Lower leg skin (tissue), 4 donors: ENCODE measurements around the gene REC8. TPM values are rescaled to one million over a fixed set of nuclear protein-coding genes. Genes with fewer than 3 reads are reported as not detected.

ENCODE experiments used
- DNase-seq, 2 donors: peaks; one replicate each; pipeline ENCODE4 v3.0.0-alpha.2; 2019; ENCODE audit warnings: low spot score in 2 of 2
- H3K4me3 ChIP-seq: fragments of 200-600 bp; sonication (generic); 2 replicates; pipeline ENCODE4 v1.5.1; 2017; ENCODE audit warnings: mild to moderate bottlenecking, low read depth; ENCODE audit not compliant: poor library complexity, severe bottlenecking
- POLR2A ChIP-seq, 2 donors: fragments of 450-650 bp; IDR thresholded peaks; one replicate each; pipeline ENCODE4 v1.6.1; 2016 to 2017; ENCODE audit warnings: antibody characterized with exemption in 2 of 2, mild to moderate bottlenecking in 1 of 2, moderate library complexity in 1 of 2
- WGBS, 2 donors: methylation state at CpG; one replicate each; pipeline ENCODE4 v1.1.5; 2018; 5-methylcytosine and 5-hydroxymethylcytosine counted together
- intact Hi-C: fragments of 100-400 bp; cut with DNase I; formaldehyde crosslinking; loops from one replicate; pipeline ENCODE4 v1.15.0; 2023; ENCODE audit warnings: low total_unique reads
- total RNA-seq, 4 donors: library from RNA; depleted of rRNA; stranded (reverse); fragments of >200 nt; gene quantifications; one replicate each; pipeline ENCODE4 v1.1.0, GENCODE V29; 2016
- TF ChIP-seq, protein P1 (sequence below), 3 donors: fragments of 450-650 bp; IDR thresholded peaks; one replicate each; pipeline ENCODE4 v1.5.1; 2016; ENCODE audit warnings: antibody characterized with exemption in 3 of 3, mild to moderate bottlenecking in 3 of 3, moderate library complexity in 2 of 3

Gene REC8
- total RNA-seq, 4 donors from 2014 or later = 1.2 to 7.1 (median 2.4) TPM

DNA sequence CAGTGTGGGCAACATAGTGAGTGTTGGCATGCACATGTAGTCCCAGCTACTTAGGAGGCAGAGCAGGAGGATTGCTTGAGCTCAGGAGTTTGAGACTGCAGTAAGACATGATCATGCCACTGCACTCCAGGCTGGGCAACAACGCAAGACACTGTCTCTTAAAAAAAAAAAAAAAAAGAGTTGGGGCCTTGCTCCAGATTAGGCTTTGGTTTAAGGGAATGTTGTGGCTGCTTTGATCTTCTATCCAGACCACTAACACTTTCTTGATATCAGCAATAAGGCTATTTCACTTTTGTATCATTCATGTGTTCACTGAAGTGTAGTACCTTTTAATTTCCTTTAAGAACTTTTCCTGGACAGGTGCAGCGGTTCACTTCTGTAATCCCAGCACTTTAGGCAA is 44.2 kb upstream of the REC8 start:
- intact Hi-C loops = no loop called here
- no peak overlapping the region for H3K4me3 ChIP-seq
- 84 to 91% methylated on average over 2 of the region's 2 CpGs for WGBS, 2 donors
- DNase-seq = no peak
- no peak for TF ChIP-seq POLR2A (IDR thresholded peaks at IDR 0.05)
- TF ChIP-seq, protein P1, sequence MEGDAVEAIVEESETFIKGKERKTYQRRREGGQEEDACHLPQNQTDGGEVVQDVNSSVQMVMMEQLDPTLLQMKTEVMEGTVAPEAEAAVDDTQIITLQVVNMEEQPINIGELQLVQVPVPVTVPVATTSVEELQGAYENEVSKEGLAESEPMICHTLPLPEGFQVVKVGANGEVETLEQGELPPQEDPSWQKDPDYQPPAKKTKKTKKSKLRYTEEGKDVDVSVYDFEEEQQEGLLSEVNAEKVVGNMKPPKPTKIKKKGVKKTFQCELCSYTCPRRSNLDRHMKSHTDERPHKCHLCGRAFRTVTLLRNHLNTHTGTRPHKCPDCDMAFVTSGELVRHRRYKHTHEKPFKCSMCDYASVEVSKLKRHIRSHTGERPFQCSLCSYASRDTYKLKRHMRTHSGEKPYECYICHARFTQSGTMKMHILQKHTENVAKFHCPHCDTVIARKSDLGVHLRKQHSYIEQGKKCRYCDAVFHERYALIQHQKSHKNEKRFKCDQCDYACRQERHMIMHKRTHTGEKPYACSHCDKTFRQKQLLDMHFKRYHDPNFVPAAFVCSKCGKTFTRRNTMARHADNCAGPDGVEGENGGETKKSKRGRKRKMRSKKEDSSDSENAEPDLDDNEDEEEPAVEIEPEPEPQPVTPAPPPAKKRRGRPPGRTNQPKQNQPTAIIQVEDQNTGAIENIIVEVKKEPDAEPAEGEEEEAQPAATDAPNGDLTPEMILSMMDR (IDR thresholded peaks at IDR 0.05) = no peak

DNA sequence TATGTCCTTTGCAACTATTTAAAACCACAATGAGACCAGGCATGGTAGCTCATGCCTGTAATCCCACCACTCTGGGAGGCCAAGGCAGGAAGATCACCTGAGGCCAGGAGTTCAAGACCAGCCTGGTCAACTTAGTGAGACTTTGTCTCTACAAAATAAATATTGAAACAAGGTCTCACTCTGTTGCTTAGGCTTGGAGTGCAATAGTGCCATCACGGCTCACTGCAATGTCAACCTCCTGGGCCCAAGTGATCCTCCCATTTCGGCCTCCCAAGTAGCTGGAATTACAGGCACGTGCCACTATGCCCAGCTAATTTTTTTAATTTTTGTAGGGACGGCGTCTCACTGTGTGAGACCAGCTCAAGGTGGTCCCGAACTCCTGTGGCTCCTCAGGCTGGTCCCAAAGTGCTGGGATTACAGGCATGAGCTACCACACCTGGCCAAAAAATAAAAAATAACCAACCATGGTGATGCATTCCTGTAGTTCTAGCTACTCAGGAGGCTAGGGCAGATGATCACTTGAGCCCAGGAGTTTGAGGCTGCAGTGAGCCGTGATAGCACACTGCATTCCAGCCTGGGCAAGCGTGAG is 42.4 kb upstream of the REC8 start:
- H3K4me3 ChIP-seq = no peak overlapping the region
- WGBS, 2 donors = 92 to 96% methylated on average over 8 of the region's 8 CpGs
- TF ChIP-seq POLR2A (IDR thresholded peaks at IDR 0.05) = no peak
- TF ChIP-seq, protein P1 (IDR thresholded peaks at IDR 0.05) = no peak
- DNase-seq = no peak
- intact Hi-C loops = no loop called here

DNA sequence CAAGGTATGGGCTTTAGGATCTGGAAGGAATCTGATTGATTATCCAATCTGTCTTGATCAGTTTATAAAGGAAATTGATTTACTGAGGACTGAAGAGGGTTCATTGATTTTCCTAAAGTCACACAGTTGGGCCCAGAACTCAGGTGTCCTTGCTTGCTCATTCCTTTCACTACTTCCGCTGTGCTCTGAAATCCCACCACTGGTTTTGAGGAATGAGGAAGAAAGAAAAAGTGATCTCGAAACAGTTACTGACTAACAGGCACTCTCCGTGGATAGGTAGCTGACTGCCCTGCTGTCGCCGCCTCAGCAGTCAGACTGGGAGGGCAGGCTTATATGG is 41.5 kb upstream of the REC8 start, which contains the start of gene FITM1:
Gene FITM1, plus strand, starts transcription at position 280 of the 337 bp plus-strand sequence. CDS start 905 bp downstream, outside the sequence.
- intact Hi-C loops = no loop called here
- 83 to 93% methylated on average over 5 of the region's 5 CpGs for WGBS, 2 donors
- no peak for DNase-seq
- TF ChIP-seq, protein P1 (IDR thresholded peaks at IDR 0.05) = no peak
- no peak within 1 kb of the TSS for H3K4me3 ChIP-seq

DNA sequence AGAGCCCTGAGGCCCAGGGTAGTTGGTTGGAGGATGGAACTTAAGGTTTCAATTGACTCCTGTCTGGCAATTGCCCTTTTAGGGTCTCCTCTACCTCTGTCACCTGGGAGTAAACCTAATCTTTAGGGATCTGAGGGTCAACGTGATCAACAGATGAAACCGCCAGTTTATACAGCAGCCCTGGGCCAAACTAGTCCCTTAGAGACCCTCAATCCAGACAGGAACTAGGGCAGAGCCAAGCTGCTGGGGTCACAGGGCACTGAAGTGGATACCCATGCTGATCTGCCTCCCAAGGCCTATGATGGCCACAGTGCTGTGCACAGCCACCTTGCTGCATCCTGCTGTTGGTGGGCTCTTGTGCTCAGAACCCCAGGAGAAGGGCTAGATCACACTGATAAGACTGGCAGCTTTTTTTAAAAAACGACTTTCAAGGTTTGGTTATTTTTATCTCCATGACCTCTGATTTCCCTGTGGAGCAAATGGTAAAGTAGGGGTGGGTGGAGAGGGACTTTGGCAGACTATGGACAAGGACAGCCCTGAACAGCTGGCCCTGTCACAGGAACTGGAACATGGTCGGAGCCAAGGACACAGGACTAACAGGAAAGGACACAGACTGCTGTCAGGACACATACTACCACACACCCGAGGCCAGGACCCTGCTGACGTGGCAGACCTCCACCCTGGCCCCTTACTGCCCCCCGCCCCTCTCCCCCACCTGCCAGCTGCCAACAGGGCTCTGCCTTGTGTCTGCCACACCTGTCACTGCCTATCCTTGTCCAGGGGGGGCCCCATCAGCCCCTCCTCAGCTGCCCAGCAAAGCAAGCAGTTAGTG is 40.9 kb upstream of the REC8 start:
- TF ChIP-seq, protein P1 (IDR thresholded peaks at IDR 0.05) = no peak
- no peak for TF ChIP-seq POLR2A (IDR thresholded peaks at IDR 0.05)
- WGBS, 2 donors = 66 to 71% methylated on average over 6 to 7 of the region's 7 CpGs
- no peak for DNase-seq
- no peak overlapping the region for H3K4me3 ChIP-seq
- intact Hi-C loops = no loop called here

DNA sequence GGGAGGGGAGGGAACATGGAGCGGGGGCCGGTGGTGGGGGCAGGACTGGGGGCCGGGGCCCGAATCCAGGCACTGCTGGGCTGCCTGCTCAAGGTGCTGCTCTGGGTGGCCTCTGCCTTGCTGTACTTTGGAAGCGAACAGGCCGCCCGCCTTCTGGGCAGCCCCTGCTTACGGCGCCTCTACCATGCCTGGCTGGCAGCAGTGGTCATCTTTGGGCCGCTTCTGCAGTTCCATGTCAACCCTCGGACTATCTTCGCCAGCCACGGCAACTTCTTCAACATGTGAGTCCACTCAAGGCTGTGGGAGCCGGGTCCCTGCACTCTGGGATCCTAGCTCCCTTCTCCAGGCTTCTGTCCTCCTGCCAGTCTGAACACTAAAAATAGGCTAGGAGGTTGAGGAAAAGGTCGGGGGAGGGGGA is 40.3 kb upstream of the REC8 start:
- 78 to 83% methylated on average over 15 of the region's 15 CpGs for WGBS, 2 donors
- intact Hi-C loops = no loop called here
- TF ChIP-seq, protein P1 (IDR thresholded peaks at IDR 0.05) = no peak
- no peak for TF ChIP-seq POLR2A (IDR thresholded peaks at IDR 0.05)
- no peak for DNase-seq
- no peak overlapping the region for H3K4me3 ChIP-seq
